Measurements from ENCODE around the gene KRT1. TPM values are rescaled to one million over a fixed set of nuclear protein-coding genes. Genes with fewer than 3 reads are reported as not detected.

KRT1 gene
- total RNA-seq, 1 donor from 2014 or later, result 3.5 TPM

DNA sequence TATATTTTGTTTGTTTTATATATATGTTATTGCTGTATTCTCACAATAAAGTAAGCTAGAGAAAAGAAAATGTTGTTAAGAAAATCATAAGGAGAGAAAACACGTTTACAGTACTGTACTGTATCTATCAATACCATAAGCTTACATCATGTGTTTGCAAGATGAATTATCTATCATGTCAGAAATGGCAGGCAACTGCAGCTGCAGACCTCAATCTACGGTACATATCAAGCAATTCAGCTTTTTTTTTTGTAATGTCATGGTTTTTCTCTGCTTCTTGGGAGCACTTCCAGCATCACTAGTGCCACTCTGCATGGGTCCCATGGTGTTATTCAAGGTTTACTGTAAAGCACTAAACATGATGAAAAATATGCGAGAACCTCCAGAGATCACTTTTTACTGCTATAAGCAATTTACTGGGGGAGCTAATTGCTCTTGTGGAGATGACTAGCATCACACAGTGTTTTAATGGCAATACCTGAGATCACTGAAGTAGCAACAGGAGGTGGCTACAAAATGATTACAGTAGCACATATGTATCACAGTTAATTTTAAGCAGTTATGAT is 19.2 kb downstream of the KRT1 start:
- Histone ChIP-seq H3K9me3 (no peaks in the 10 kb centered on the region), H3K27ac (no peak overlapping the region), H3K4me1 (no peaks in the 10 kb centered on the region), H3K36me3 (no peaks in the 10 kb centered on the region), H3K27me3 (peaks cover 19% of the 10 kb centered on the region), H3K4me3 (no peak overlapping the region)
- intact Hi-C loops (cut with DNase I), result no loop called here
- TF ChIP-seq, protein P1, sequence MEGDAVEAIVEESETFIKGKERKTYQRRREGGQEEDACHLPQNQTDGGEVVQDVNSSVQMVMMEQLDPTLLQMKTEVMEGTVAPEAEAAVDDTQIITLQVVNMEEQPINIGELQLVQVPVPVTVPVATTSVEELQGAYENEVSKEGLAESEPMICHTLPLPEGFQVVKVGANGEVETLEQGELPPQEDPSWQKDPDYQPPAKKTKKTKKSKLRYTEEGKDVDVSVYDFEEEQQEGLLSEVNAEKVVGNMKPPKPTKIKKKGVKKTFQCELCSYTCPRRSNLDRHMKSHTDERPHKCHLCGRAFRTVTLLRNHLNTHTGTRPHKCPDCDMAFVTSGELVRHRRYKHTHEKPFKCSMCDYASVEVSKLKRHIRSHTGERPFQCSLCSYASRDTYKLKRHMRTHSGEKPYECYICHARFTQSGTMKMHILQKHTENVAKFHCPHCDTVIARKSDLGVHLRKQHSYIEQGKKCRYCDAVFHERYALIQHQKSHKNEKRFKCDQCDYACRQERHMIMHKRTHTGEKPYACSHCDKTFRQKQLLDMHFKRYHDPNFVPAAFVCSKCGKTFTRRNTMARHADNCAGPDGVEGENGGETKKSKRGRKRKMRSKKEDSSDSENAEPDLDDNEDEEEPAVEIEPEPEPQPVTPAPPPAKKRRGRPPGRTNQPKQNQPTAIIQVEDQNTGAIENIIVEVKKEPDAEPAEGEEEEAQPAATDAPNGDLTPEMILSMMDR (IDR thresholded peaks at IDR 0.05), result no peak
- DNase-seq (no peak), ATAC-seq (no peak)

GRCh38 chr12:52659951-52660350 is 20.3 kb downstream of the KRT1 start:
- Histone ChIP-seq H3K27me3 (peaks cover 12% of the 10 kb centered on the region), H3K27ac (no peak overlapping the region), H3K36me3 (no peaks in the 10 kb centered on the region), H3K4me3 (no peak overlapping the region), H3K4me1 (no peaks in the 10 kb centered on the region), H3K9me3 (no peaks in the 10 kb centered on the region)
- TF ChIP-seq, protein P1 (IDR thresholded peaks at IDR 0.05), result no peak
- DNase-seq, result no peak
- no peak for ATAC-seq
- intact Hi-C loops (cut with DNase I), result no loop called here

GRCh38 chr12:52659395-52659794 is 20.8 kb downstream of the KRT1 start:
- TF ChIP-seq, protein P1 (IDR thresholded peaks at IDR 0.05), result no peak
- H3K9me3 ChIP-seq, result no peaks in the 10 kb centered on the region
- DNase-seq (no peak), ATAC-seq (no peak)
- intact Hi-C loops (cut with DNase I), result no loop called here
- no peak overlapping the region for H3K4me3 ChIP-seq
- no peaks in the 10 kb centered on the region for H3K4me1 ChIP-seq
- no peaks in the 10 kb centered on the region for H3K36me3 ChIP-seq
- no peak overlapping the region for H3K27ac ChIP-seq
- H3K27me3 ChIP-seq, result peaks cover 12% of the 10 kb centered on the region

- intact Hi-C loops (cut with DNase I), result no loop called here
These were observed 22.0 kb downstream of the KRT1 start for GRCh38 chr12:52658196-52658595.

DNA sequence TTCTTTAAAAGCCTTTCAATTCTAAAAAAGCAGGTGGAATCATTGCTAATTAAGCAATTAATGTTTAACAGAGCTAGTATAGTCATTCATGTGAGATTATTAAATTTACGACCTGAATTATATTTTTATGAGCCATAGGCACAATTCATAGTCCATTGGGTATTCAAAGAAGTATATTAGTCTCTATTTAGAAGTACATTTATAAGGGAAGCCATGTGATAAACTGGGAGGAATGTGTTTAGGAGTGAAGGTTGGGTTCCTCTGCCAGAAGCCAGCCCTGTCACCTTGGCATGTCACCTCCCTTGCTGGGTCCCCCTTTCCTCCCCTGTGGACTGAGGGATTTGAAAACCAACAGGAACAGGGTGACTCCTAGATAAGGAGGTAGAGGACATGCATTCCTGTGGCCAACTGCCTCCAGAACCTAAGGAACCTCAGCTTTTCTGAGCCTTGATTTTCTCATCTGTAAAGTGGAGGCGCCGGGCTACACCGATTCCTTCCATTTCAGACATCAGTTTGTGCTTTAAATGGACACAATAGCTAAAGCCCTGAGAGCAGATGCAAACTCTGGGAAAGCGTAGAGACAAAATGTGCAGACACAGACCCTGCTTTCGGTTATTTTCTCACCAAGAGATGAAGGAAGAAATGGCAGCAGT is 22.8 kb downstream of the KRT1 start:
- H3K27me3 ChIP-seq, result peaks cover 6% of the 10 kb centered on the region
- intact Hi-C loops (cut with DNase I), result no loop called here
- no peak overlapping the region for H3K27ac ChIP-seq
- TF ChIP-seq, protein P1 (IDR thresholded peaks at IDR 0.05), result no peak
- DNase-seq (no peak), ATAC-seq (no peak)
- H3K9me3 ChIP-seq, result no peaks in the 10 kb centered on the region
- H3K4me1 ChIP-seq, result no peaks in the 10 kb centered on the region
- no peak overlapping the region for H3K4me3 ChIP-seq
- H3K36me3 ChIP-seq, result no peaks in the 10 kb centered on the region

More at GRCh38 chr12:52658196-52658595, 22.0 kb downstream of the KRT1 start:
- no peaks in the 10 kb centered on the region for H3K4me1 ChIP-seq
- no peak for ATAC-seq
- no peak overlapping the region for H3K27ac ChIP-seq
- DNase-seq, result no peak
- H3K27me3 ChIP-seq, result peaks cover 12% of the 10 kb centered on the region
- H3K4me3 ChIP-seq, result no peak overlapping the region
- no peaks in the 10 kb centered on the region for H3K9me3 ChIP-seq
- TF ChIP-seq, protein P1 (IDR thresholded peaks at IDR 0.05), result no peak
- no peaks in the 10 kb centered on the region for H3K36me3 ChIP-seq
